Transverse colon (tissue), 4 donors: ENCODE measurements around the gene SRM.

Source experiments
- EP300 ChIP-seq: sonication (generic); formaldehyde crosslinking; IDR thresholded peaks from one replicate; pipeline ENCODE4 v1.6.1; 2017; ENCODE audit warnings: antibody characterized with exemption, low read depth
- POLR2A ChIP-seq: fragments of 450-650 bp; IDR thresholded peaks from one replicate; pipeline ENCODE4 v1.6.1; 2016; ENCODE audit warnings: antibody characterized with exemption, mild to moderate bottlenecking, moderate library complexity
- POLR2AphosphoS5 ChIP-seq, 3 donors: sonication (generic); formaldehyde crosslinking; IDR thresholded peaks; one replicate each; pipeline ENCODE4 v1.6.1; 2016; ENCODE audit warnings: antibody characterized with exemption in 3 of 3
- TF ChIP-seq, protein P1 (sequence below), 5 experiments: fragments of 200-600 bp in 3 of 5; fragments of 450-650 bp in 2 of 5; sonication (generic) in 3 of 5; IDR thresholded peaks; 1 replicate in 2 of 5; 2 replicates in 3 of 5; pipeline ENCODE4 v1.5.1; 2016 to 2017; ENCODE audit warnings: antibody characterized with exemption in 5 of 5, inconsistent platforms in 3 of 5, mild to moderate bottlenecking in 2 of 5, moderate library complexity in 1 of 5

DNA sequence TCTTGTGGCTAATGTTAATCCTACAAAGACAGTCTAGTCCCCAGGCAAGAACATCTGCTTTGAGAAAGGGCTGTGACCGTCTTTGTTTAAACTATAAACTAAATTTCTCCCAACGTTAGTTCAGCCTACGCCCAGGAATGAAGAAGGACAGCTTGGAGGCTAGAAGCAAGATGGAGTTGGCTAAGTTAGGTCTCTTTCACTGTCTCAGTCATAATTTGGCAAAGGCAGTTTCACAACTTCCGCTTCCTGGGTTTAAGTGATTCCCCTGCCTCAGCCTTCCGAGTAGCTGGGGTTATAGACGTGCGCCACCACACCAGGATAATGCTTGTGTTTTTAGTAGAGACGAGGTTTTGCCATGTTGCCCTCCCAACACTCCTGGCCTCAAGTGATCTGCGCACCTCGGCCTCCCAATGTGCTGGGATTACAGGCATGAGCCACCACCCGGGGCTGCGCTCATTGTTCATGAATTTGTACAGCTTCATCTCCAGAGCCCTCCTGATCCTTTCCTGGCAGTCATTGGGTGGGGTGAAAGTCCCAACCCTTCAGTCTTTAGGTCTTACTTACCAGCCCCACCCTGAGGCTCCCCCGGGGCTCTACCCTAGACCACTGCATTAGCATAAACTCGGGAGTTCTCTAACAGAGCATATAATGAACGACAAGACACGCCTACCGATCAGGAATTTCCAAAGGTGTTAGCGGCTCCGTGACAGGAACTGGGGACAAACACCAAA is 7.9 kb downstream of the SRM start:
- TF ChIP-seq, protein P1, sequence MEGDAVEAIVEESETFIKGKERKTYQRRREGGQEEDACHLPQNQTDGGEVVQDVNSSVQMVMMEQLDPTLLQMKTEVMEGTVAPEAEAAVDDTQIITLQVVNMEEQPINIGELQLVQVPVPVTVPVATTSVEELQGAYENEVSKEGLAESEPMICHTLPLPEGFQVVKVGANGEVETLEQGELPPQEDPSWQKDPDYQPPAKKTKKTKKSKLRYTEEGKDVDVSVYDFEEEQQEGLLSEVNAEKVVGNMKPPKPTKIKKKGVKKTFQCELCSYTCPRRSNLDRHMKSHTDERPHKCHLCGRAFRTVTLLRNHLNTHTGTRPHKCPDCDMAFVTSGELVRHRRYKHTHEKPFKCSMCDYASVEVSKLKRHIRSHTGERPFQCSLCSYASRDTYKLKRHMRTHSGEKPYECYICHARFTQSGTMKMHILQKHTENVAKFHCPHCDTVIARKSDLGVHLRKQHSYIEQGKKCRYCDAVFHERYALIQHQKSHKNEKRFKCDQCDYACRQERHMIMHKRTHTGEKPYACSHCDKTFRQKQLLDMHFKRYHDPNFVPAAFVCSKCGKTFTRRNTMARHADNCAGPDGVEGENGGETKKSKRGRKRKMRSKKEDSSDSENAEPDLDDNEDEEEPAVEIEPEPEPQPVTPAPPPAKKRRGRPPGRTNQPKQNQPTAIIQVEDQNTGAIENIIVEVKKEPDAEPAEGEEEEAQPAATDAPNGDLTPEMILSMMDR (IDR thresholded peaks at IDR 0.05), result no peak
- TF ChIP-seq POLR2A (no peak), EP300 (no peak), POLR2AphosphoS5 (IDR thresholded peaks at IDR 0.05) (no peak)
